Stimulated activated CD4-positive, alpha-beta T cell treated with anti-CD3 and anti-CD28 coated beads, Interleukin-4, amount 100 ng/mL, for 1 hour (primary cell): ENCODE data around the gene ANXA4.
A peak's percentile ranks its signal among the peaks of the same experiment; 100 is the strongest.
"Not testable (repeated sequence)": the region's sequence is repeated elsewhere in the genome, so short reads cannot be mapped to it uniquely, and the experiment has no call there.

Source experiments
- DNase-seq: peaks from one replicate; pipeline ENCODE4 v3.0.0-alpha.2; 2020

Gene ANXA4

GRCh38 chr2:69723791-69724190 is 18.1 kb upstream of the ANXA4 start:
- no peak for DNase-seq

- peak; percentile 86 for DNase-seq
These were observed 17.3 kb upstream of the ANXA4 start for GRCh38 chr2:69724540-69725159.

- DNase-seq = no peak
These were observed 16.1 kb upstream of the ANXA4 start for GRCh38 chr2:69725706-69726360.

GRCh38 chr2:69729266-69729665 is 12.7 kb upstream of the ANXA4 start:
- no peak for DNase-seq

- no peak for DNase-seq
These were observed 12.2 kb upstream of the ANXA4 start for GRCh38 chr2:69729781-69730180.

GRCh38 chr2:69731147-69731970 is 10.6 kb upstream of the ANXA4 start:
- no peak for DNase-seq

GRCh38 chr2:69733342-69734034 is 8.4 kb upstream of the ANXA4 start:
- no peak for DNase-seq

- no peak for DNase-seq
These were observed 7.8 kb upstream of the ANXA4 start for GRCh38 chr2:69734035-69734611.

- DNase-seq = no peak
These were observed 6.9 kb upstream of the ANXA4 start for GRCh38 chr2:69734854-69735544.

- no peak for DNase-seq
These were observed 6.2 kb upstream of the ANXA4 start for GRCh38 chr2:69735686-69736085.

GRCh38 chr2:69738149-69738548 is 3.8 kb upstream of the ANXA4 start:
- not testable (repeated sequence) for DNase-seq

- DNase-seq = no peak
These were observed 1.4 kb upstream of the ANXA4 start for GRCh38 chr2:69740502-69740951.

GRCh38 chr2:69741229-69741574 is 732 bp upstream of the ANXA4 start:
- DNase-seq = peak; percentile 24

GRCh38 chr2:69742322-69742952 is 503 bp downstream of the ANXA4 start:
- DNase-seq = no peak

- no peak for DNase-seq
These were observed 1.9 kb downstream of the ANXA4 start for GRCh38 chr2:69743847-69744264.

- DNase-seq = no peak
These were observed 2.5 kb downstream of the ANXA4 start for GRCh38 chr2:69744456-69744855.

GRCh38 chr2:69745035-69745434 is 3.1 kb downstream of the ANXA4 start:
- no peak for DNase-seq

GRCh38 chr2:69750246-69750645 is 8.3 kb downstream of the ANXA4 start:
- DNase-seq = no peak

- no peak for DNase-seq
These were observed 11.9 kb downstream of the ANXA4 start for GRCh38 chr2:69753659-69754363.

GRCh38 chr2:69754633-69755032 is 12.7 kb downstream of the ANXA4 start:
- no peak for DNase-seq

- DNase-seq = no peak
These were observed 14.0 kb downstream of the ANXA4 start for GRCh38 chr2:69755862-69756467.
